SK-N-SH treated with all-trans-retinoic acid at 6 μM for 48 hours (cell line): ENCODE measurements around the gene PXK.

Experiments
- CSRNP3 ChIP-seq: fragments of 250-450 bp; sonication (Bioruptor Pico); IDR thresholded peaks from 2 replicates; pipeline ENCODE4 v1.5.1; 2021; ENCODE audit warnings: mild to moderate bottlenecking, moderate library complexity
- ESRRG ChIP-seq: fragments of 250-450 bp; sonication (Bioruptor Pico); IDR thresholded peaks from 2 replicates; pipeline ENCODE4 v1.6.1; 2021; ENCODE audit warnings: mild to moderate bottlenecking
- GLIS3 ChIP-seq: fragments of 250-450 bp; sonication (Bioruptor Pico); IDR thresholded peaks from 2 replicates; pipeline ENCODE4 v1.5.0; 2020; ENCODE audit warnings: mild to moderate bottlenecking, moderate library complexity
- PATZ1 ChIP-seq: fragments of 250-450 bp; sonication (Bioruptor Pico); IDR thresholded peaks from 2 replicates; pipeline ENCODE4 v1.8.0; 2020; ENCODE audit warnings: mild to moderate bottlenecking, moderate library complexity, borderline replicate concordance
- ZC3H10 ChIP-seq: fragments of 250-450 bp; sonication (Bioruptor Pico); IDR thresholded peaks from 2 replicates; pipeline ENCODE4 v1.5.1; 2021; ENCODE audit warnings: mild to moderate bottlenecking, moderate library complexity
- ZNF565 ChIP-seq: fragments of 450-650 bp; formaldehyde crosslinking; conservative IDR thresholded peaks from 2 replicates; pipeline ENCODE4 v1.5.0; 2020; ENCODE audit warnings: low read depth, mild to moderate bottlenecking, moderate library complexity

DNA sequence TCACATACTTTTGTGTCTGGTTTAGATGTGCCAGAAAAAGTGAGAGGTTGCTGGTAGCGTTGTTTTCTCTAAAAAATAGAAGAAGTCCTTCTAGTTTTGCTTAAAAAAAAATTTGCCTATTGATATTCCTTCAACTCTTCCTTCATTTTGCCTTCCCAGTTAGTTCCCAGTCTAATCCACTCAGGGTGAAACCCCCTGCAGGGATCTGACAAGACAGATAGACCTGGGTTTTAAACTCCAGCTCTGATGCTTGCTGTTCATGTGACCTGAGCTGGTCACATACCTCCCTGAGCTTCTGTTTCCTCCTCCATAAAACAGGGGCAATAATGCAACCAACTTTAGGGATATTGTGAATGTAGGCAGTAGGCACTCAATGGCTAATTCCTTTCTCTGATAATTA is 140.6 kb downstream of the PXK start:
- TF ChIP-seq GLIS3 (CRISPR knock-in tag), result no peak
- no peak for TF ChIP-seq PATZ1 (CRISPR knock-in tag)
- TF ChIP-seq ZNF565 (CRISPR knock-in tag), result no peak
- TF ChIP-seq CSRNP3 (CRISPR knock-in tag), result no peak
- no peak for TF ChIP-seq ESRRG (CRISPR knock-in tag)
- TF ChIP-seq ZC3H10 (CRISPR knock-in tag), result no peak
